Erythroblast (primary cell): Measurements from ENCODE around the gene MRNIP.

ENCODE experiments used
- DNase-seq, 2 experiments: peaks; one replicate each; lab custom pipeline; 2025; lab: John Stamatoyannopoulos, UW
- GATA1 ChIP-seq: IDR thresholded peaks from 2 replicates; pipeline ENCODE4 v1.6.1; 2011; ENCODE audit warnings: low read depth, mild to moderate bottlenecking, control low read depth, low read length, moderate library complexity
- POLR2A ChIP-seq: IDR thresholded peaks from 2 replicates; pipeline ENCODE4 v1.6.1; 2011; ENCODE audit warnings: mild to moderate bottlenecking, low read length

Gene MRNIP

GRCh38 chr5:179816401-179816795 is 42.2 kb downstream of the MRNIP start:
- TF ChIP-seq GATA1 = no peak
- no peak for TF ChIP-seq POLR2A
- no peak for DNase-seq

- no peak for DNase-seq
- TF ChIP-seq POLR2A (no peak), GATA1 (no peak)
Measured at GRCh38 chr5:179815491-179816249, 42.9 kb downstream of the MRNIP start.

- TF ChIP-seq GATA1 (no peak), POLR2A (no peak)
- no peak for DNase-seq
Measured at GRCh38 chr5:179814090-179814489, 44.5 kb downstream of the MRNIP start.

GRCh38 chr5:179812997-179813607 is 45.5 kb downstream of the MRNIP start:
- DNase-seq = no peak
- TF ChIP-seq POLR2A (no peak), GATA1 (no peak)

GRCh38 chr5:179812135-179812825 is 46.3 kb downstream of the MRNIP start:
- no peak for DNase-seq
- no peak for TF ChIP-seq GATA1
- TF ChIP-seq POLR2A = no peak

GRCh38 chr5:179806250-179807048 is 52.2 kb downstream of the MRNIP start, which contains the start of gene MGAT4B:
MGAT4B (minus strand) TSS chr5:179806866; CDS start chr5:179806583, 283 bp downstream.
- peak; percentile 88 to 92 for DNase-seq
- TF ChIP-seq GATA1 (no peak), POLR2A (peak; percentile 20)

GRCh38 chr5:179805529-179806249 is 52.9 kb downstream of the MRNIP start:
- TF ChIP-seq GATA1 (no peak), POLR2A (peak; percentile 14)
- DNase-seq = peak; percentile 66 to 72

GRCh38 chr5:179805070-179805528 is 53.5 kb downstream of the MRNIP start:
- TF ChIP-seq POLR2A (peak; percentile 29), GATA1 (no peak)
- no peak for DNase-seq

- DNase-seq = no peak
- no peak for TF ChIP-seq GATA1
- TF ChIP-seq POLR2A = no peak
Measured at GRCh38 chr5:179804555-179804947, 54.1 kb downstream of the MRNIP start.

- TF ChIP-seq GATA1 (no peak), POLR2A (peak; percentile 24)
- DNase-seq = peak; percentile 65 to 75
Measured at GRCh38 chr5:179803651-179804554, 54.7 kb downstream of the MRNIP start.

- no peak for TF ChIP-seq GATA1
- peak; percentile 9 for TF ChIP-seq POLR2A
- no peak for DNase-seq
Measured at GRCh38 chr5:179802950-179803562, 55.6 kb downstream of the MRNIP start.
